Amniotic stem cell (primary cell): Measurements from ENCODE around the gene PTPN23.
"Not testable (repeated sequence)": the region's sequence is repeated elsewhere in the genome, so short reads cannot be mapped to it uniquely, and the experiment has no call there.

Experiments
- DNase-seq: peaks from one replicate; lab custom pipeline; 2025; lab: John Stamatoyannopoulos, UW

PTPN23 gene

GRCh38 chr3:47380601-47381316 lies at the start of gene PTPN23:
PTPN23 (plus strand) TSS chr3:47381021; CDS start chr3:47381097, 76 bp downstream.
- DNase-seq, result peak; percentile 98

- DNase-seq, result no peak
Observed at GRCh38 chr3:47333907-47334306, 46.9 kb upstream of the PTPN23 start.

GRCh38 chr3:47337656-47338055 lies 43.2 kb upstream of the PTPN23 start:
- DNase-seq, result no peak

- no peak for DNase-seq
Observed at GRCh38 chr3:47339951-47340350, 40.9 kb upstream of the PTPN23 start.

GRCh38 chr3:47340866-47341265 lies 40.0 kb upstream of the PTPN23 start:
- no peak for DNase-seq

GRCh38 chr3:47342151-47342550 lies 38.7 kb upstream of the PTPN23 start:
- no peak for DNase-seq

GRCh38 chr3:47342812-47343211 lies 38.0 kb upstream of the PTPN23 start:
- DNase-seq, result no peak

GRCh38 chr3:47343471-47343971 lies 37.3 kb upstream of the PTPN23 start:
- DNase-seq, result no peak

- no peak for DNase-seq
Observed at GRCh38 chr3:47344971-47345370, 35.9 kb upstream of the PTPN23 start.

- no peak for DNase-seq
Observed at GRCh38 chr3:47347217-47347801, 33.5 kb upstream of the PTPN23 start.

GRCh38 chr3:47348411-47349154 lies 32.2 kb upstream of the PTPN23 start:
- no peak for DNase-seq

GRCh38 chr3:47355010-47355409 lies 25.8 kb upstream of the PTPN23 start:
- DNase-seq, result no peak

- no peak for DNase-seq
Observed at GRCh38 chr3:47356201-47356600, 24.6 kb upstream of the PTPN23 start.

- DNase-seq, result no peak
Observed at GRCh38 chr3:47359323-47359722, 21.5 kb upstream of the PTPN23 start.

- DNase-seq, result not testable (repeated sequence)
Observed at GRCh38 chr3:47360110-47360517, 20.7 kb upstream of the PTPN23 start.

GRCh38 chr3:47362701-47363100 lies 18.1 kb upstream of the PTPN23 start:
- no peak for DNase-seq

- peak; percentile 8 for DNase-seq
Observed at GRCh38 chr3:47365213-47366153, 15.3 kb upstream of the PTPN23 start.

GRCh38 chr3:47366833-47367232 lies 14.0 kb upstream of the PTPN23 start:
- no peak for DNase-seq

- no peak for DNase-seq
Observed at GRCh38 chr3:47367631-47368030, 13.2 kb upstream of the PTPN23 start.

- DNase-seq, result not testable (repeated sequence)
Observed at GRCh38 chr3:47370020-47370419, 10.8 kb upstream of the PTPN23 start.

GRCh38 chr3:47370887-47371697 lies 9.7 kb upstream of the PTPN23 start:
- DNase-seq, result no peak
